GM04504 (cell line): ENCODE results near the gene JUP.

Experiments used
- DNase-seq: peaks from one replicate; pipeline ENCODE4 v3.0.0-alpha.2; 2012; ENCODE audit warnings: low read depth

Gene JUP

GRCh38 chr17:41810659-41811548, 24.4 kb upstream of the JUP start:
- DNase-seq, result no peak

GRCh38 chr17:41806685-41807445, 20.4 kb upstream of the JUP start:
- no peak for DNase-seq

- no peak for DNase-seq
These were observed 16.8 kb upstream of the JUP start for GRCh38 chr17:41803049-41804020.

- DNase-seq, result no peak
These were observed 15.1 kb upstream of the JUP start for GRCh38 chr17:41801374-41802271.

- DNase-seq, result no peak
These were observed 14.3 kb upstream of the JUP start for GRCh38 chr17:41800601-41801373.

- no peak for DNase-seq
These were observed 12.9 kb upstream of the JUP start for GRCh38 chr17:41799366-41799765.

GRCh38 chr17:41797377-41797776, 10.9 kb upstream of the JUP start:
- no peak for DNase-seq

- DNase-seq, result no peak
These were observed 9.8 kb upstream of the JUP start for GRCh38 chr17:41796121-41796895.

GRCh38 chr17:41794540-41794975, 8.0 kb upstream of the JUP start:
- DNase-seq, result no peak

GRCh38 chr17:41793784-41794539, 7.5 kb upstream of the JUP start:
- no peak for DNase-seq

GRCh38 chr17:41792845-41793783, 6.6 kb upstream of the JUP start:
- DNase-seq, result no peak

- DNase-seq, result no peak
These were observed 509 bp upstream of the JUP start for GRCh38 chr17:41787021-41787418.

- DNase-seq, result no peak
These were observed 668 bp downstream of the JUP start for GRCh38 chr17:41785859-41786226.

GRCh38 chr17:41785091-41785858, 1.2 kb downstream of the JUP start:
- DNase-seq, result no peak

- no peak for DNase-seq
These were observed 2.2 kb downstream of the JUP start for GRCh38 chr17:41784207-41784744.

GRCh38 chr17:41782142-41782541, 4.4 kb downstream of the JUP start:
- no peak for DNase-seq
